Measurements from ENCODE around the gene NGEF. TPM values are rescaled to one million over a fixed set of nuclear protein-coding genes. Genes with fewer than 3 reads are reported as not detected.

NGEF gene
- polyA plus RNA-seq, 3 donors = not detected

DNA sequence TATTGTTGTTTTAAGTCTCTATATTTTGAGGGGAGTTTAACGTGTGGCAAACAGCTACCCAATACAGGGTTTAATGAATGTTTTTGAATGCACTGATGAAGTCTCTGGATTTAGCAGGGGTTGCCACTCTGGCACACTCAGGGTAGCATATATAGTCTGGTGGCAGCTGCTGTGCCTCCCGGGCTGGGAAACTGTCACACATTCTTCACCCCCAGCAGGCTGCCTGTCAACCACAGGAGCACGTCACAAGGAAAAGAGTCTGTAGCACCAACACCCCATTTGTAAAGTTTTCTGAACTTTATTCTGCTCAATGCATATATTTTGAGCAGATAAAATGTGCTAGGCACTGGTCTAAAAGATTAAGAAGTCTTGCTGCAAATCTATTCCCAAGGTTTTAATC is 39.3 kb downstream of the NGEF start:
- Mint-ChIP-seq H3K36me3 (no peaks in the 10 kb centered on the region), H3K9me3 (peaks cover 0 to 3% (median 0%) of the 10 kb centered on the region in 7 donors), H3K4me3 (no peak overlapping the region), H3K27ac (no peak overlapping the region), H3K4me1 (no peaks in the 10 kb centered on the region), H3K27me3 (ENCODE audit: low read depth in 3 of 3) (peaks cover 3 to 8% (median 7%) of the 10 kb centered on the region in 3 donors)
- H3K36me3 ChIP-seq (replicated peaks in 1 of 2; ENCODE audit: control insufficient read depth in 1 of 2, insufficient read depth in 2 of 2, low read length in 2 of 2) = no peaks in the 10 kb centered on the region
- H3K79me2 ChIP-seq (ENCODE audit: insufficient read depth, low read length) = no peaks in the 10 kb centered on the region
- H2AFZ ChIP-seq (ENCODE audit: insufficient read depth, low read depth, low read length, poor library complexity, severe bottlenecking) = no peak overlapping the region
- no peaks in the 10 kb centered on the region for H3K9me3 ChIP-seq (replicated peaks in 1 of 2; ENCODE audit: control insufficient read depth in 1 of 2, insufficient read depth in 1 of 2, low read length in 2 of 2)
- WGBS (ENCODE audit: insufficient coverage) = 100% methylated on average over 2 of the region's 3 CpGs
- no peaks in the 10 kb centered on the region for H3K4me1 ChIP-seq (ENCODE audit: control insufficient read depth in 1 of 2, insufficient read depth in 2 of 2, low read length in 2 of 2)
- no peak overlapping the region for H3K4me2 ChIP-seq (replicated peaks; ENCODE audit: extremely low read depth, low read length, poor library complexity, severe bottlenecking)
- no peaks in the 10 kb centered on the region for H4K20me1 ChIP-seq (ENCODE audit: insufficient read depth, low read length)
- H3K27me3 ChIP-seq (ENCODE audit: control insufficient read depth in 2 of 2, insufficient read depth in 2 of 2, low read length in 2 of 2) = no peaks in the 10 kb centered on the region
- H3K27ac ChIP-seq (ENCODE audit: low read depth in 1 of 2, low read length in 2 of 2) = no peak overlapping the region
- no peak for DNase-seq
- no peak overlapping the region for H3K9ac ChIP-seq (ENCODE audit: insufficient read depth, low read length, poor library complexity, severe bottlenecking)
- H3K4me3 ChIP-seq (replicated peaks in 1 of 3; ENCODE audit: low read depth in 2 of 3, low read length in 3 of 3) = no peak overlapping the region
- TF ChIP-seq CTCF (IDR thresholded peaks at IDR 0.05) = no peak
- intact Hi-C loops (cut with micrococcal nuclease) = no loop called here

DNA sequence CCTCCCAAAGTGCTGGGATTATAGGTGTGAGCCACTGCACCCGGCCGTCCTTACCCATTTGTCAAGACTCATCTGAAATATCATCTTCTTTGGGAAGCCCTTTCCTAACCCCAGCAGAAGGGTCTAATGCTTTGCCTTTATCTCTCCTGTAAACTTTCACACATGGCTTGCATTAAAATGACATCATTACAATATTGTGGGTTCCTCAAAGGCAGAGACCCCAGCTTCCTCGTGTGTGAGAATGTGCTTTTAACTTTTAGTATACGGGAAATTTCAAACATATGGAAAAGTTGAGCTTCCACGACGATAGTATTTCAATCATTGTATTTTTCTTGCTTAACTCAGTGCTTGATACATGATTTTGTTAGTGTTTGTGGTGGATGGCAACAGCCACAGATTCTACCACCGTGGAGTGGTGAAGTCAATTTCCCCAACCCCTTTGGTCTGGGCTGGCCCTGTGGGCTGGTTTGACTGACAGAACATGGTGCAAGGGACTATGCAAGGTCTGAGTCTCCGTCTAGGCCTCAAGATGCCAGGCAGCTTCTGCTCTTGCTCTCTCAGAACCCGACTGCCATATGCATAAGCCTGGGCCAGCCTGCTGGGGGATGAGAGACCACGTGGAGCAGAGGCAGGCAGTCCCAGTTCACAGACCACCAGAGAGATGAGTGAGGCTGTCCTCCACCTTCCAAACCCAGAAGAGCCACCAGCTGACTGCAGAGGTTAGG is 39.9 kb downstream of the NGEF start:
- DNase-seq = no peak
- no peaks in the 10 kb centered on the region for H4K20me1 ChIP-seq (ENCODE audit: insufficient read depth, low read length)
- TF ChIP-seq CTCF (IDR thresholded peaks at IDR 0.05) = no peak
- no peaks in the 10 kb centered on the region for H3K9me3 ChIP-seq (replicated peaks in 1 of 2; ENCODE audit: control insufficient read depth in 1 of 2, insufficient read depth in 1 of 2, low read length in 2 of 2)
- H3K36me3 Mint-ChIP-seq = no peaks in the 10 kb centered on the region
- peaks cover 2 to 8% (median 7%) of the 10 kb centered on the region in 3 donors for H3K27me3 Mint-ChIP-seq (ENCODE audit: low read depth in 3 of 3)
- H3K79me2 ChIP-seq (ENCODE audit: insufficient read depth, low read length) = no peaks in the 10 kb centered on the region
- intact Hi-C loops (cut with micrococcal nuclease) = no loop called here
- H3K4me3 Mint-ChIP-seq = no peak overlapping the region
- H3K4me3 ChIP-seq (replicated peaks in 1 of 3; ENCODE audit: low read depth in 2 of 3, low read length in 3 of 3) = no peak overlapping the region
- no peak overlapping the region for H3K27ac ChIP-seq (ENCODE audit: low read depth in 1 of 2, low read length in 2 of 2)
- peak overlapping the region in 1 of 7 donors; percentile 57 for H3K27ac Mint-ChIP-seq
- H3K4me2 ChIP-seq (replicated peaks; ENCODE audit: extremely low read depth, low read length, poor library complexity, severe bottlenecking) = no peak overlapping the region
- H2AFZ ChIP-seq (ENCODE audit: insufficient read depth, low read depth, low read length, poor library complexity, severe bottlenecking) = no peak overlapping the region
- H3K4me1 ChIP-seq (ENCODE audit: control insufficient read depth in 1 of 2, insufficient read depth in 2 of 2, low read length in 2 of 2) = no peaks in the 10 kb centered on the region
- no peaks in the 10 kb centered on the region for H3K36me3 ChIP-seq (replicated peaks in 1 of 2; ENCODE audit: control insufficient read depth in 1 of 2, insufficient read depth in 2 of 2, low read length in 2 of 2)
- H3K9ac ChIP-seq (ENCODE audit: insufficient read depth, low read length, poor library complexity, severe bottlenecking) = no peak overlapping the region
- WGBS (ENCODE audit: insufficient coverage) = 88% methylated on average over 5 of the region's 10 CpGs
- H3K27me3 ChIP-seq (ENCODE audit: control insufficient read depth in 2 of 2, insufficient read depth in 2 of 2, low read length in 2 of 2) = no peaks in the 10 kb centered on the region
- peaks cover 0 to 3% (median 0%) of the 10 kb centered on the region in 7 donors for H3K9me3 Mint-ChIP-seq
- H3K4me1 Mint-ChIP-seq = no peaks in the 10 kb centered on the region

Measured in CD14-positive monocyte (primary cell).